Astrocyte (in vitro differentiated cells and primary cell): Measurements from ENCODE around the gene SEMA4D. TPM values are rescaled to one million over a fixed set of nuclear protein-coding genes. Genes with fewer than 3 reads are reported as not detected.

Experiments used
- DNase-seq: peaks from one replicate; pipeline ENCODE4 v3.0.0-alpha.2; 2010; ENCODE audit warnings: low read depth
- FAIRE-seq: peaks from 2 replicates; lab custom pipeline; 2011; peaks lifted over from hg19 to GRCh38; lab: Jason Lieb, UNC
- H2AFZ ChIP-seq: 2 replicates; pipeline ENCODE4 v1.6.0; 2012; ENCODE audit warnings: low read depth, low read length, inconsistent platforms
- H3K27ac ChIP-seq: 2 replicates; pipeline ENCODE4 v1.5.1; 2011; ENCODE audit warnings: low read depth, low read length, inconsistent platforms
- H3K27me3 ChIP-seq: 2 replicates; pipeline ENCODE4 v1.6.0; 2011; ENCODE audit warnings: low read length, inconsistent platforms; ENCODE audit not compliant: insufficient read depth
- H3K36me3 ChIP-seq: 2 replicates; pipeline ENCODE4 v1.5.1; 2011; ENCODE audit warnings: low read length, inconsistent platforms; ENCODE audit not compliant: insufficient read depth
- H3K4me1 ChIP-seq: 2 replicates; pipeline ENCODE4 v1.5.1; 2011; ENCODE audit warnings: low read length, inconsistent platforms; ENCODE audit not compliant: insufficient read depth
- H3K4me2 ChIP-seq: 2 replicates; pipeline ENCODE4 v1.6.0; 2012; ENCODE audit warnings: low read length, inconsistent platforms
- H3K4me3 ChIP-seq: 2 replicates; pipeline ENCODE4 v1.5.1; 2011; ENCODE audit warnings: low read depth, mild to moderate bottlenecking, low read length, inconsistent platforms; ENCODE audit not compliant: insufficient read depth
- H3K79me2 ChIP-seq: 2 replicates; pipeline ENCODE4 v1.6.0; 2012; ENCODE audit warnings: mild to moderate bottlenecking, low read length, inconsistent platforms; ENCODE audit not compliant: insufficient read depth
- H3K9ac ChIP-seq: 2 replicates; pipeline ENCODE4 v1.6.0; 2012; ENCODE audit warnings: mild to moderate bottlenecking, low read length, inconsistent platforms
- H3K9me3 ChIP-seq: 2 replicates; pipeline ENCODE4 v1.5.1; 2012; ENCODE audit warnings: low read depth, mild to moderate bottlenecking, low read length, inconsistent platforms; ENCODE audit not compliant: insufficient read depth
- H4K20me1 ChIP-seq: 2 replicates; pipeline ENCODE4 v1.6.0; 2012; ENCODE audit warnings: low read length, inconsistent platforms; ENCODE audit not compliant: insufficient read depth
- H3K27ac Mint-ChIP-seq: one replicate; pipeline ENCODE4 v1.8.0; 2021; ENCODE audit warnings: mild to moderate bottlenecking, mixed read lengths; ENCODE audit not compliant: unreplicated experiment
- H3K27me3 Mint-ChIP-seq: one replicate; pipeline ENCODE4 v1.8.0; 2021; ENCODE audit warnings: low read depth, mixed read lengths; ENCODE audit not compliant: unreplicated experiment
- H3K36me3 Mint-ChIP-seq: one replicate; pipeline ENCODE4 v1.8.0; 2021; ENCODE audit warnings: low read depth, mixed read lengths; ENCODE audit not compliant: unreplicated experiment
- H3K4me1 Mint-ChIP-seq: one replicate; pipeline ENCODE4 v1.8.0; 2021; ENCODE audit warnings: low read depth, mixed read lengths; ENCODE audit not compliant: unreplicated experiment
- H3K4me3 Mint-ChIP-seq: one replicate; pipeline ENCODE4 v1.8.0; 2021; ENCODE audit warnings: mild to moderate bottlenecking, moderate library complexity, mixed read lengths; ENCODE audit not compliant: unreplicated experiment
- H3K9me3 Mint-ChIP-seq: one replicate; pipeline ENCODE4 v1.8.0; 2021; ENCODE audit warnings: mild to moderate bottlenecking, mixed read lengths; ENCODE audit not compliant: unreplicated experiment
- EZH2 ChIP-seq: IDR thresholded peaks from 2 replicates; pipeline ENCODE4 v1.6.1; 2012; ENCODE audit warnings: mild to moderate bottlenecking, low read length, inconsistent platforms; ENCODE audit not compliant: insufficient read depth
- total RNA-seq: library from RNA; stranded (reverse); gene quantifications from 2 replicates; pipeline ENCODE4 v1.2.1, GENCODE V29; 2021
- TF ChIP-seq, protein P1 (sequence below): IDR thresholded peaks from 2 replicates; pipeline ENCODE4 v1.5.1; 2011; ENCODE audit warnings: low read depth, mild to moderate bottlenecking, inconsistent platforms, low read length, moderate library complexity; ENCODE audit not compliant: insufficient read depth

The SEMA4D gene
- total RNA-seq, 1 donor from 2014 or later = 6.2 TPM

DNA sequence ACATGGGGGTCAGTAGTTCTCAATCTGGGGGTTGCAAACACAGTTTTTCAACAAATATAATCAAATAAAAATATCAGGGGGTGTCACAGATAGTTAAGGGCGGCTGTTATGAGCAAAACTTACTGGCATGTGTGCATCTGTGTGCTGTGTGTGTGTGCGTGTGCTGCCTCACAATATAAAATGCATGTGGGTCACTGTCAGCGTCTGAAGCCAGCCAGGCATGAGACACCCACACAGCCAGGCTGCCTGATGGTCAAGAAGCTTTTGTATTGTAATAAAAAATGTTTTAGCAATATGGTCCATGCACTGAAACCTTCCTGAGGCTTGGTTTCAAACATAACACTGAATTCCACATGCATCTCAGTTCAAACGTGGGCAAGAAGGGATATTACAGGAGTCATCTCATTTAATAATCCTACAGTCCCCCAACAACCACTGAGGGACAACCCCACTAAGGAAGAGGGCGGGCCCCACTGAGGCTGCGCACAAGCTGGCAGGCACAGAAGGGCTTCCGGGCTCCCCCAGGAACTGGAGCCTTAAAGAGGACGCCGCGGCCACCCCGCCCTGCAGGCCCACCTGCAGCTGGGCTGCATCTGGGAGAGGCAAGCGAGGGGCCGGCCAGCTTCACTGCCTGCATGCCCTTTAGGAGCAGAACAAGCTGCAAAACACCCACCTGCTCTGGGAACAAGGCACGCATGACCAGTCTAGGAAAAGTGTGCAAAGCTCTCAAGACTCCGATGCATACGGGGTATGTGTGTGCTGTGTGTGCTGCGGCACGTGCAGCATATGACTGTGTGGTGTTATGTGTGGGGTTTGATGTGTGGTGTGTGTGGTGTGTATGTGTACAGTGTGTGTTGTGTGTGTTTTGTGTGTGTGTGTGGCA is 14.1 kb downstream of the SEMA4D start:
- Mint-ChIP-seq H3K27me3 (no peaks in the 10 kb centered on the region), H3K4me1 (no peaks in the 10 kb centered on the region), H3K9me3 (peaks cover 2% of the 10 kb centered on the region), H3K27ac (no peak overlapping the region), H3K36me3 (no peaks in the 10 kb centered on the region), H3K4me3 (no peak overlapping the region)
- Histone ChIP-seq H4K20me1 (no peaks in the 10 kb centered on the region), H3K9me3 (no peaks in the 10 kb centered on the region), H3K4me3 (no peak overlapping the region), H3K79me2 (no peaks in the 10 kb centered on the region), H3K36me3 (no peaks in the 10 kb centered on the region), H3K27me3 (peaks cover 3% of the 10 kb centered on the region), H3K4me2 (no peak overlapping the region), H3K4me1 (no peaks in the 10 kb centered on the region), H3K9ac (no peak overlapping the region), H3K27ac (no peak overlapping the region), H2AFZ (no peak overlapping the region)
- TF ChIP-seq, protein P1, sequence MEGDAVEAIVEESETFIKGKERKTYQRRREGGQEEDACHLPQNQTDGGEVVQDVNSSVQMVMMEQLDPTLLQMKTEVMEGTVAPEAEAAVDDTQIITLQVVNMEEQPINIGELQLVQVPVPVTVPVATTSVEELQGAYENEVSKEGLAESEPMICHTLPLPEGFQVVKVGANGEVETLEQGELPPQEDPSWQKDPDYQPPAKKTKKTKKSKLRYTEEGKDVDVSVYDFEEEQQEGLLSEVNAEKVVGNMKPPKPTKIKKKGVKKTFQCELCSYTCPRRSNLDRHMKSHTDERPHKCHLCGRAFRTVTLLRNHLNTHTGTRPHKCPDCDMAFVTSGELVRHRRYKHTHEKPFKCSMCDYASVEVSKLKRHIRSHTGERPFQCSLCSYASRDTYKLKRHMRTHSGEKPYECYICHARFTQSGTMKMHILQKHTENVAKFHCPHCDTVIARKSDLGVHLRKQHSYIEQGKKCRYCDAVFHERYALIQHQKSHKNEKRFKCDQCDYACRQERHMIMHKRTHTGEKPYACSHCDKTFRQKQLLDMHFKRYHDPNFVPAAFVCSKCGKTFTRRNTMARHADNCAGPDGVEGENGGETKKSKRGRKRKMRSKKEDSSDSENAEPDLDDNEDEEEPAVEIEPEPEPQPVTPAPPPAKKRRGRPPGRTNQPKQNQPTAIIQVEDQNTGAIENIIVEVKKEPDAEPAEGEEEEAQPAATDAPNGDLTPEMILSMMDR = no peak
- TF ChIP-seq EZH2 = no peak
- FAIRE-seq (no peak), DNase-seq (no peak)

DNA sequence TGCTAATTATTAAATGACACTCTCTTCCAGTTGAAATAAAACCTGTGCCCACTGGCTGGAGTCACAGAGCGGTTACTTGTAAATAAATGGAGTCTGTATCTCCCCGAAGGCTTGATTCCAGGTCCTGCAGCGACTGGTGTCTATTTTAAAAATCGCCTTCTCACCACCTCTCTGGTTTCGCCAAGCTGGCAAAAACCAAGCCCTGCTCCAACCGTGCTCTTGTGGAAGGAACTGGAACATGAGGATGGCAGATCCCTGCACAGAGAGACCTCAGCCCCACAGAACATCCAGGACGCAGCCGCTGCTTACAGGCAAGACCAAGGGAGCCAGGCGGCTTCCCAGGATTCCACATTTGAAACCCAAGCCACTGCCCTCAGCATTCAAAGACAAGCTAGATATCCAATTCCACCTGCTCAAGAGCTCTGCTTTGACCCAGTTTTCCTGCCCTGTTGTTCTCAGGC is 15.0 kb downstream of the SEMA4D start:
- H3K4me3 Mint-ChIP-seq = no peak overlapping the region
- Histone ChIP-seq H3K79me2 (no peaks in the 10 kb centered on the region), H3K27ac (no peak overlapping the region), H3K4me1 (peaks cover 4% of the 10 kb centered on the region), H3K9me3 (no peaks in the 10 kb centered on the region), H3K36me3 (no peaks in the 10 kb centered on the region), H3K4me2 (no peak overlapping the region), H3K27me3 (peaks cover 3% of the 10 kb centered on the region), H4K20me1 (no peaks in the 10 kb centered on the region), H2AFZ (no peak overlapping the region), H3K9ac (no peak overlapping the region), H3K4me3 (no peak overlapping the region)
- TF ChIP-seq, protein P1 = no peak
- no peak for TF ChIP-seq EZH2
- peaks cover 6% of the 10 kb centered on the region for H3K4me1 Mint-ChIP-seq
- DNase-seq (no peak), FAIRE-seq (no peak)
- no peaks in the 10 kb centered on the region for H3K36me3 Mint-ChIP-seq
- H3K9me3 Mint-ChIP-seq = peaks cover 2% of the 10 kb centered on the region
- no peaks in the 10 kb centered on the region for H3K27me3 Mint-ChIP-seq
- H3K27ac Mint-ChIP-seq = no peak overlapping the region
